ENCODE data around the gene FARS2. TPM values are rescaled to one million over a fixed set of nuclear protein-coding genes. Genes with fewer than 3 reads are reported as not detected.

FARS2 gene
- total and polyA plus RNA-seq, 2 donors (not counting 3 experiments of a cell fraction or from before 2014, with no cell fraction given) = 20.2 to 20.5 TPM

DNA sequence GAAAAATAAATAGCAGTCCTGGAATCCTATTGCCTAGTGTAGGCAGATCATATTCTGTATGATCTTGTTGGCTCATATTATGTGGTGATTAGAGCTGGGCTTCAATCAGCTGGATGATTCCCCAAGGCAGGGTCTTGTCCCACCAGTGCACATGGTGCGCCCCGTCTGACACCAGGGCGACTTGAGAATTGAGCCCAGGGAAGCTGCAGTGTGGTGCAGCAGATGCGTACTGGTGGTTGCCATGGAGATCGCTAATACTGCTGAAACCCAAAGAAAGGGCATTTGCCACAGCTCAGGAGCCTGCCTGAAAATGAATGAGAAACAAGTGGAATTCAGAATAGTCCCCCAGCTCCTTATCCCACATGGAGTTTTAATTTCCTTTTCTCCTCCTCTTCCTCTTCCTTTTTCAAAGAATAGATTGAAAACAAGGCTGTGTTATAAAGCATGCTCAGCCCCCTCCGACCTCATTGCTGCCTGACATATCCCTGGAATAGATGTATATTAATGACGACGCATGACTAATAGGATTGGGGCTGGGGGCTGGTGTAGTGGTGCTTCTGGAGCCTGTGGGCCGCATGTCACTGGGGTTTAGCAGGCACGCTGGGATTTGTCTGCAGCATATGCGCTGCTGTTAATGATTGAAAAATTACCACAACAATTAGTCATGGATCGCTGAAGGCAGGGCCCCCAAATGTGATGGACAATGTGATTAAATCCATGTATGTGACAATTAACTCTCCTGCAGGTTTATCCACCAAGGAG lies 210.5 kb downstream of the FARS2 start:
- DNase-seq (ENCODE audit: low read depth, low spot score) (peak; percentile 20), FAIRE-seq (no peak)
- Histone ChIP-seq H3K27ac (ENCODE audit: insufficient read depth, low read depth, low read length) (no peak overlapping the region), H3K9me1 (replicated peaks; ENCODE audit: control insufficient read depth, extremely low read depth, insufficient read depth, low read length) (no peaks in the 10 kb centered on the region), H3K9ac (replicated peaks; ENCODE audit: extremely low read depth, insufficient read depth, low read length) (no peak overlapping the region), H3K4me3 (replicated peaks in 1 of 3; ENCODE audit: insufficient read depth in 1 of 3, low read depth in 1 of 3, low read length in 3 of 3) (no peak overlapping the region), H3K27me3 (ENCODE audit: control insufficient read depth in 2 of 2, insufficient read depth in 2 of 2, low read length in 2 of 2) (no peaks in the 10 kb centered on the region), H3K4me2 (ENCODE audit: insufficient read depth, low read length) (no peak overlapping the region), H4K20me1 (replicated peaks; ENCODE audit: control insufficient read depth, extremely low read depth, insufficient read depth, low read length) (no peaks in the 10 kb centered on the region), H3K79me2 (ENCODE audit: control insufficient read depth, insufficient read depth, low read length) (no peaks in the 10 kb centered on the region), H3K36me3 (ENCODE audit: control insufficient read depth in 2 of 2, extremely low read depth in 1 of 2, insufficient read depth in 2 of 2, low read length in 2 of 2) (no peaks in the 10 kb centered on the region), H3K9me3 (replicated peaks; ENCODE audit: control insufficient read depth, insufficient read depth, low read length) (no peaks in the 10 kb centered on the region), H3K4me1 (ENCODE audit: control insufficient read depth, extremely low read depth, insufficient read depth, low read length) (peaks cover under 1% of the 10 kb centered on the region), H2AFZ (ENCODE audit: low read depth, low read length) (no peak overlapping the region)
- BruUV-seq (replicated peaks) = no TSS peak
- dilution Hi-C loops (cut with MboI; ENCODE audit: extremely low pct_ligation_motif_present, low sequenced_read_pairs) (no loop called here), intact Hi-C loops (cut with micrococcal nuclease) (loop anchor here (1.0 to 5.0 kb wide), 8 partner anchors 200 to 1075 kb away; no protein-coding TSS in a partner anchor)
- CTCF ChIA-PET = interaction anchor here (0.5 to 2.9 kb wide), 86 partner anchors 9 to 1225 kb away, joined by 3 to 69 read pairs (median 5); partner anchors contain the start of gene NRN1
- TF ChIP-seq FOS (IDR thresholded peaks at IDR 0.05; ENCODE audit: borderline replicate concordance, insufficient read depth, low read length) = no peak
- POLR2A ChIA-PET = no interaction called here

DNA sequence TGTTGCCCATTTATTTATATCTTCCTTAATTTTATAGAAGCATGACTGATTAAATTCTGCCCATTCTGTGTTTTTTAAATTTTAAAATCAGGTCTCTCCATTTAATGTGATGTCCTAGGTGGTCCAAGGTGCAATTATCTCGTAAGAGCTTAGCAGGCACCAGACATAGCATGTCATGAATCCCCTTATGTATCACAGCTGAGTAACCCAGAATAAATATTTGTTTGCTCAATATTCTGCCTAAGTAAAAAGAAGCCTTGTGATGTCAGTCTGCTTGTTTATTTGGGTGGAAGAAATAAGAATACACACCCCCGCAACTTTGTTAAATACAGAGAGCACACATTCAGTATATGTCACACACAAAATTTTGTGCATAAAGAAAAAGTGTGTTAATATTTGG lies 211.3 kb downstream of the FARS2 start:
- Histone ChIP-seq H3K9ac (replicated peaks; ENCODE audit: extremely low read depth, insufficient read depth, low read length) (no peak overlapping the region), H3K9me1 (replicated peaks; ENCODE audit: control insufficient read depth, extremely low read depth, insufficient read depth, low read length) (no peaks in the 10 kb centered on the region), H3K36me3 (ENCODE audit: control insufficient read depth in 2 of 2, extremely low read depth in 1 of 2, insufficient read depth in 2 of 2, low read length in 2 of 2) (no peaks in the 10 kb centered on the region), H3K79me2 (ENCODE audit: control insufficient read depth, insufficient read depth, low read length) (no peaks in the 10 kb centered on the region), H3K9me3 (replicated peaks; ENCODE audit: control insufficient read depth, insufficient read depth, low read length) (no peaks in the 10 kb centered on the region), H4K20me1 (replicated peaks; ENCODE audit: control insufficient read depth, extremely low read depth, insufficient read depth, low read length) (no peaks in the 10 kb centered on the region), H3K4me1 (ENCODE audit: control insufficient read depth, extremely low read depth, insufficient read depth, low read length) (no peaks in the 10 kb centered on the region), H3K27me3 (ENCODE audit: control insufficient read depth in 2 of 2, insufficient read depth in 2 of 2, low read length in 2 of 2) (no peaks in the 10 kb centered on the region), H3K4me3 (replicated peaks in 1 of 3; ENCODE audit: insufficient read depth in 1 of 3, low read depth in 1 of 3, low read length in 3 of 3) (no peak overlapping the region), H3K4me2 (ENCODE audit: insufficient read depth, low read length) (no peak overlapping the region), H2AFZ (ENCODE audit: low read depth, low read length) (no peak overlapping the region), H3K27ac (ENCODE audit: insufficient read depth, low read depth, low read length) (no peak overlapping the region)
- TF ChIP-seq, protein P1, sequence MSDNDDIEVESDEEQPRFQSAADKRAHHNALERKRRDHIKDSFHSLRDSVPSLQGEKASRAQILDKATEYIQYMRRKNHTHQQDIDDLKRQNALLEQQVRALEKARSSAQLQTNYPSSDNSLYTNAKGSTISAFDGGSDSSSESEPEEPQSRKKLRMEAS (IDR thresholded peaks at IDR 0.05; ENCODE audit: insufficient read depth, insufficient read length) = no peak
- dilution Hi-C loops (cut with MboI; ENCODE audit: extremely low pct_ligation_motif_present, low sequenced_read_pairs) (no loop called here), intact Hi-C loops (cut with micrococcal nuclease) (loop anchor here (5.0 kb wide), 3 partner anchors 200 to 845 kb away; no protein-coding TSS in a partner anchor)
- no peak for DNase-seq (ENCODE audit: low read depth, low spot score)
- ChIA-PET CTCF (interaction anchor here (2.9 kb wide), 1 partner anchor 1075 kb away, joined by 69 read pairs; no protein-coding TSS in a partner anchor), POLR2A (no interaction called here)
- no peak for FAIRE-seq
- no TSS peak for BruUV-seq (replicated peaks)
